Mesothelial cell of epicardium (in vitro differentiated cells): Measurements from ENCODE around the gene MTOR. TPM values are rescaled to one million over a fixed set of nuclear protein-coding genes. Genes with fewer than 3 reads are reported as not detected.

ENCODE experiments used
- DNase-seq, 2 experiments: peaks; one replicate each; pipeline ENCODE4 v3.0.0; 2021; ENCODE audit warnings: low spot score in 2 of 2; ENCODE audit not compliant: unreplicated experiment in 2 of 2
- H3K27ac Mint-ChIP-seq: 2 replicates; pipeline ENCODE4 v1.8.0; 2021; ENCODE audit warnings: mixed read lengths
- H3K27me3 Mint-ChIP-seq: 2 replicates; pipeline ENCODE4 v1.8.0; 2021; ENCODE audit warnings: low read depth, mixed read lengths
- H3K36me3 Mint-ChIP-seq: 2 replicates; pipeline ENCODE4 v1.8.0; 2021; ENCODE audit warnings: mixed read lengths
- H3K4me1 Mint-ChIP-seq: 2 replicates; pipeline ENCODE4 v1.8.0; 2021; ENCODE audit warnings: mixed read lengths
- H3K4me3 Mint-ChIP-seq: 2 replicates; pipeline ENCODE4 v1.8.0; 2021; ENCODE audit warnings: mild to moderate bottlenecking, moderate library complexity, mixed read lengths
- H3K9me3 Mint-ChIP-seq: 2 replicates; pipeline ENCODE4 v1.8.0; 2021; ENCODE audit warnings: mixed read lengths
- total RNA-seq: library from RNA; stranded (reverse); gene quantifications from 3 replicates; pipeline ENCODE4 v1.2.1, GENCODE V29; 2021
- TF ChIP-seq, protein P1 (sequence below): fragments of 200-600 bp; sonication (generic); IDR thresholded peaks from one replicate; pipeline ENCODE4 v1.5.0; 2021; ENCODE audit warnings: antibody characterized with exemption; ENCODE audit not compliant: unreplicated experiment

MTOR gene
- total RNA-seq, 1 donor from 2014 or later, result 49.3 TPM

DNA sequence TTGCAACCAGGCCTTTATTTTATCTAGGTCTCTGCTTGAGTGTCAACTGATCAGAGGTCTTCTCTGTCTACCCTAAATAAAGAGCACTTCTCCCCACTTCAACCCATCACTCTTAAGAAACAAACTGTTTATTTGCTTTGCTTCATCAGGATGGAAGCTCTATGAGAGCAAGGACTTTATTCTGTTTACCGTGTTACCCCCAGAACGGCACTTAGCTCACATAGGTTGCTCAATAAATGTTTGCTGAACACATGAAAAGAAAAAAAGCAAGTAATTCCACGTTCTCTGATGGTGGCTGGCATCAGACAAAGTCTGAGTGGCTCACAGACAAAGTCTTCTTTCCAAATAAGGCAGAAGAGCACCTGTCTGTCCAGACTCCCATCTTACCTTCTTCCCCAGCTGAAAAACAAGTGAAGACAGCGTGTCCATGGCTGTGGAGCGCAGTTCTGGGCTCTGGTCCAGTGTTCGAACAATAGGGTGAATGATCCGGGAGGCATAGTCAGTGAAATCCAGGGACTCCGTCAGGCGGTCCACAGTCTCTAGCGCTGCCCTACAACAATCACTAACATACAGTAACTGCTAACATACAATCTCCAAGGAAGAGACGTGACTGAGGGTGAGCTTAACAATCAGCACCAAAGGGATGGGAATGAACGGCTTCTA lies 50.3 kb downstream of the MTOR start:
- no peaks in the 10 kb centered on the region for H3K9me3 Mint-ChIP-seq
- no peaks in the 10 kb centered on the region for H3K27me3 Mint-ChIP-seq
- no peak overlapping the region for H3K4me3 Mint-ChIP-seq
- H3K4me1 Mint-ChIP-seq, result no peaks in the 10 kb centered on the region
- TF ChIP-seq, protein P1, sequence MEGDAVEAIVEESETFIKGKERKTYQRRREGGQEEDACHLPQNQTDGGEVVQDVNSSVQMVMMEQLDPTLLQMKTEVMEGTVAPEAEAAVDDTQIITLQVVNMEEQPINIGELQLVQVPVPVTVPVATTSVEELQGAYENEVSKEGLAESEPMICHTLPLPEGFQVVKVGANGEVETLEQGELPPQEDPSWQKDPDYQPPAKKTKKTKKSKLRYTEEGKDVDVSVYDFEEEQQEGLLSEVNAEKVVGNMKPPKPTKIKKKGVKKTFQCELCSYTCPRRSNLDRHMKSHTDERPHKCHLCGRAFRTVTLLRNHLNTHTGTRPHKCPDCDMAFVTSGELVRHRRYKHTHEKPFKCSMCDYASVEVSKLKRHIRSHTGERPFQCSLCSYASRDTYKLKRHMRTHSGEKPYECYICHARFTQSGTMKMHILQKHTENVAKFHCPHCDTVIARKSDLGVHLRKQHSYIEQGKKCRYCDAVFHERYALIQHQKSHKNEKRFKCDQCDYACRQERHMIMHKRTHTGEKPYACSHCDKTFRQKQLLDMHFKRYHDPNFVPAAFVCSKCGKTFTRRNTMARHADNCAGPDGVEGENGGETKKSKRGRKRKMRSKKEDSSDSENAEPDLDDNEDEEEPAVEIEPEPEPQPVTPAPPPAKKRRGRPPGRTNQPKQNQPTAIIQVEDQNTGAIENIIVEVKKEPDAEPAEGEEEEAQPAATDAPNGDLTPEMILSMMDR, result no peak
- no peak overlapping the region for H3K27ac Mint-ChIP-seq
- peaks cover 37% of the 10 kb centered on the region for H3K36me3 Mint-ChIP-seq
- no peak for DNase-seq

DNA sequence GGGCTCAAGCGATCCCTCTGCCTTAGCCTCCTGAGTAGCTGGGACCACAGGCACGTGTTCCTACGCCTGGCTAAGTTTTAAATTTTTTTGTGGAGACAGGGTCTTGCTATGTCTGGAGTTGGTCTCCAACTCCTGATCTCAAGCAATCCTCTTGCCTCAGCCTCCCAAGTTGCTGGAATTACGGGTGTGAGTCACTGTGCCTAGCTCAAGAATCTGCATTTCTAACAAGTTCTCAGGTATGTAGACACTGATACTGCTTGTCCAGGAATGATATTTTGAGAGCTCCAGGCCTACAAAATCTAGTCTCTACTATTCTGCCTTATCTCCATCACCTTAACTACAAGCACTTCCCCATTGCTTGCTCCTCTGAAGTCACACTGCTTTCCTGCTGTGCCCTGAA lies 50.9 kb downstream of the MTOR start:
- H3K9me3 Mint-ChIP-seq, result no peaks in the 10 kb centered on the region
- H3K27ac Mint-ChIP-seq, result no peak overlapping the region
- TF ChIP-seq, protein P1, result no peak
- no peaks in the 10 kb centered on the region for H3K4me1 Mint-ChIP-seq
- peaks cover 36% of the 10 kb centered on the region for H3K36me3 Mint-ChIP-seq
- DNase-seq, result no peak
- no peak overlapping the region for H3K4me3 Mint-ChIP-seq
- H3K27me3 Mint-ChIP-seq, result no peaks in the 10 kb centered on the region

DNA sequence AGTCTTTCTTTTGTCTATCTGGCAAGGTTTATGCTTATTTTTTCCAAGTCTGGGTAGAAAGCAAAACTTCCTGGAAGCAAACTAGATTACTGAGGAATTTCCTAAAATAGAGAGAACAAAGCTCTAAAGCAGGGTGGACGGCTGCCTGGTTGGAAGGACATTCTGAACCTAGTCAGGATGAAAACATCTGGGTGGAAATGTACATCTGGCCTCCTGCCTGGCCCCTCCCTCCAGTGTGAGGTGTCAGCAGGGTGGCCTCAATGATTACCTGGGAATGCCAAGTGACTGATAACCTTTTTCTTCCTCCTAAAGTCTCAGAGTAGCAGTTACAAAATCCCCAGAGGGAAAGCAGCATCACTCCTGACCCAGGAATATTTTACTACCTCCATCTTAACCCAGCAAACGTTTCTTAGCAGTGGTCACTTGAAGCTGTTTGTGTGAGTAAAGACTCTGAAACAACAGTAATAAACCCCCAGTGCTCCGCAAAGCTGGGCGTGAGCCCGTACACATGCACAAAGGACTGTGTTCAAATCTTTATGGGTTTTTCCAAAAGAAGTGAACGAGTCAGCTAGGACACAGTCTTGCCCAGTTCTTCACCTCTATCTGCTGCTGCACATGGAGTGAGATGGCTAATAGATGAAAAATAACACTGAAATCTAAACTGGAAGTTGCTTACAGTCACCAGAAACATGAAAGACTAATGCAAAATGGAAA lies 54.3 kb downstream of the MTOR start:
- H3K27me3 Mint-ChIP-seq, result no peaks in the 10 kb centered on the region
- no peak overlapping the region for H3K27ac Mint-ChIP-seq
- H3K36me3 Mint-ChIP-seq, result peaks cover 38% of the 10 kb centered on the region
- TF ChIP-seq, protein P1, result no peak
- no peak for DNase-seq
- H3K9me3 Mint-ChIP-seq, result no peaks in the 10 kb centered on the region
- no peaks in the 10 kb centered on the region for H3K4me1 Mint-ChIP-seq
- no peak overlapping the region for H3K4me3 Mint-ChIP-seq

DNA sequence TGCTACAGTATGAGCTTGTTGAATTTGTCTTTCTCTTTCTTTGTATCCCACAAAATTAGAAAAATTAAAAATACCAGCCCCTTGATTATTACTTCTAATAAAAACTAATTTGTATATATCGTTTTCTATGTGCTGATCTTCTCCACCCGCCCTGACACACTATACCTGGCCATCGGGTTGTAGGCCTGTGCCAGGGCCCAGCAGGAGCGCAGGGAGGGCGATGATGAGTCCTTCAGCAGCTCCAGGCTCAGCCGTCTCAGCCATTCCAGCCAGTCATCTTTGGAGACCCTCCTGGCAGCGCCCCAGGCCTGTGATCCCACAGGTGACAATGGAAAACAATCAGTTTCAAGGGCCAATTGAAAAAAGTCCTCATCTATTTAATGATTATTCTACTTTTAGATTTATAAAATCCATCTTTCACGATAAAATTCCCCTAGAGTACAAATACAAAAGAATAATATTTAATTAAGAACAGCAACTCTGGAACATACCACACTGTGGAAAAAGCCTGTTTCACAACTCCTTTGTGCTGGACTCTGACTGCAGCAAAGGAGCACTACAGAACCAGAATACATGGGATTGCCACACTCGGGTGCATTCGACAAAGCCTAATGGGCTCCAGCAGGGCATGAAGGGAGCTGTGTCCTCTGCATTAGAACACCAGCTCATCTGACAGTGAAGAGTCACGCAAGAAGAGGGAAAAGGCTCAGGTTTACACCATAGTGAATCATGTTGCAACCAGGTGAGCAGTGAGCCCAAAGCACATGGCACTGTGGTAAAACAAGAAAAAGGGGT lies 57.8 kb downstream of the MTOR start:
- Mint-ChIP-seq H3K27me3 (no peaks in the 10 kb centered on the region), H3K4me1 (no peaks in the 10 kb centered on the region), H3K4me3 (no peak overlapping the region), H3K27ac (no peak overlapping the region), H3K36me3 (peaks cover 24% of the 10 kb centered on the region), H3K9me3 (no peaks in the 10 kb centered on the region)
- DNase-seq, result no peak
- TF ChIP-seq, protein P1, result no peak

DNA sequence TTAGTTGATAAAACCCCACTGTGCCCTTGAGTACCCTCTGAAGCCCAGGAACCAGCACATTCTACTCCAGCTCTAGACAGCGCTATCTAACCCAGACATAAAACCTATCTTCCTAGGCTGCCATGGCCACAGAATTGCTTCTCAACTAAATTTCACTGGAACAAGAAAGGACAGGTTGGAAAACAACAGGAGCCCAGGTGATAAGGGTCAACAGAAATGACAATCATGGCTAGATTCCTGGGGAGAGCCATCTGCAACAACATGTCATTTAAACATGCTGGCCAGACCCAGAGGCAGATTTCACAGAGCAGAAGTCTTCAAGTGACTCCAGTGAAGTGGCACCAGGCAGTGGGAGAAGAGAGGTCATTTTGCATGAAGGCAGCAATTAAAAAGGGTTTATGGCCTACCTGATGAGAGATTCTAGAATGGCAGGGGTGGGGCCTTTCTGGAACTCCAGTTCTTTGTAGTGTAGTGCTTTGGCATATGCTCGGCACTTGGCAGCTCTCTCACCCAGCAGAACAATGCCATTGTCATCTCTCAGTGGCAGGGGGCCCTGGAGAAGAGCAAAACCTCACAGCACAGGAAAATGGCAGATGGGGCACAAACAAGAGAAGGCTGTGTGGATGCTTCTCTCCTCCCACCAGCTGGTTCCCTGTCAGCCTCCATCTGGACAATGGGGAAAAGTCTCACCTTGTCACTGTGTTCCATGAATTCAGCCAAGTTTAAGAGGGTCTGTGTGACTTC lies 63.3 kb downstream of the MTOR start:
- Mint-ChIP-seq H3K36me3 (peaks cover 35% of the 10 kb centered on the region), H3K9me3 (no peaks in the 10 kb centered on the region), H3K27me3 (no peaks in the 10 kb centered on the region), H3K4me1 (no peaks in the 10 kb centered on the region), H3K27ac (no peak overlapping the region), H3K4me3 (no peak overlapping the region)
- no peak for DNase-seq
- TF ChIP-seq, protein P1, result no peak
